ENCODE measurements around the gene CHTF18.

CHTF18 gene

DNA sequence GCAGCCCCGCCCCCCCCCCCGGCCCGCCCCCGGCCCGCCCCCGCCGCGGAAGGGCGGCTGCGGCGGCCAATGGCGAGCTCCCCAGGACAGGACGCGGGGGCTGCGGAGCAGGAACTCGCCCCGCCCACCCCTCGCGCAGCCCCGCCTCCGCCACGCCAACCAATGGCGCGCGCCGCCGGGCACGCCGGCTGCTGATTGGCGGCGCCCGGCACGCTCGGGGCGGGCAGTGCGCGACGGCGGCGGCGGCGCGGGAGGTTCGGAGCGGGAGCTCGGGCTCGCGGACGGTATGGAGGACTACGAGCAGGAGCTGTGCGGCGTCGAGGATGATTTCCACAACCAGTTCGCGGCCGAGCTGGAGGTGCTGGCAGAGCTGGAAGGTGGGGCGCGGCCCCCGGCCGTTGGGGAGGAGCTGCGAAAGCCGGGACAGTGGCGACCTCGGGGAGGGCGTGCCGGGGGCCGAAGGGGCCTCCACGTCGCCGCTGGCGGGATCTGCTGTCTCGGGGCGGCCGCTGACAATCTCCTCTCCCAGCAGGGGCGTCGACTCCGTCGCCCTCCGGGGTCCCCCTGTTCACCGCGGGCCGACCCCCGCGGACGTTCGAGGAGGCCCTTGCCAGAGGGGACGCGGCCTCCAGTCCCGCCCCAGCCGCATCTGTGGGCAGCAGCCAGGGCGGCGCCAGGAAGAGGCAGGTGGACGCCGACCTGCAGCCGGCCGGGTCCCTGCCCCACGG lies at the start of gene CHTF18:
CHTF18 (plus strand) TSS at position 222 of the 728 bp plus-strand sequence; CDS start at position 287, 65 bp downstream.
- TF ChIP-seq, protein P1, sequence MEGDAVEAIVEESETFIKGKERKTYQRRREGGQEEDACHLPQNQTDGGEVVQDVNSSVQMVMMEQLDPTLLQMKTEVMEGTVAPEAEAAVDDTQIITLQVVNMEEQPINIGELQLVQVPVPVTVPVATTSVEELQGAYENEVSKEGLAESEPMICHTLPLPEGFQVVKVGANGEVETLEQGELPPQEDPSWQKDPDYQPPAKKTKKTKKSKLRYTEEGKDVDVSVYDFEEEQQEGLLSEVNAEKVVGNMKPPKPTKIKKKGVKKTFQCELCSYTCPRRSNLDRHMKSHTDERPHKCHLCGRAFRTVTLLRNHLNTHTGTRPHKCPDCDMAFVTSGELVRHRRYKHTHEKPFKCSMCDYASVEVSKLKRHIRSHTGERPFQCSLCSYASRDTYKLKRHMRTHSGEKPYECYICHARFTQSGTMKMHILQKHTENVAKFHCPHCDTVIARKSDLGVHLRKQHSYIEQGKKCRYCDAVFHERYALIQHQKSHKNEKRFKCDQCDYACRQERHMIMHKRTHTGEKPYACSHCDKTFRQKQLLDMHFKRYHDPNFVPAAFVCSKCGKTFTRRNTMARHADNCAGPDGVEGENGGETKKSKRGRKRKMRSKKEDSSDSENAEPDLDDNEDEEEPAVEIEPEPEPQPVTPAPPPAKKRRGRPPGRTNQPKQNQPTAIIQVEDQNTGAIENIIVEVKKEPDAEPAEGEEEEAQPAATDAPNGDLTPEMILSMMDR (IDR thresholded peaks at IDR 0.05) = no peak

GRCh38 chr16:739560-740458 lies 48.6 kb upstream of the CHTF18 start:
- TF ChIP-seq, protein P1 (IDR thresholded peaks at IDR 0.05) = no peak

DNA sequence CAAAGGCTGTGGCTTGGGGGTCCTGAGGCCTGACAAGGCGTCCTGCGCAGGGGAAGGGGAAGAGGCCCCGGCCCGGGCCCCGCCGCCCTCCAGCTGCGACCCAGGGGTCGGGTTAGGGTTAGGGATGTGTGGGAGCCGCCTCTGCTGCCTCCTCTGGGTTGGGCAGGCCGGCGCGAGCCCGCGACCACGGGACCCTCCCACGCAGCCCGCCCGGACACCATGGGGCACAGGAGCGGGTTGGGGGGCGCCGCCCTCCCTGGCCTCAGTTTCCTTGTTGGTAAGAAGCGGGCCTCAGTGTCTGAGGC lies 48.0 kb upstream of the CHTF18 start:
- TF ChIP-seq, protein P1 (IDR thresholded peaks at IDR 0.05) = no peak

DNA sequence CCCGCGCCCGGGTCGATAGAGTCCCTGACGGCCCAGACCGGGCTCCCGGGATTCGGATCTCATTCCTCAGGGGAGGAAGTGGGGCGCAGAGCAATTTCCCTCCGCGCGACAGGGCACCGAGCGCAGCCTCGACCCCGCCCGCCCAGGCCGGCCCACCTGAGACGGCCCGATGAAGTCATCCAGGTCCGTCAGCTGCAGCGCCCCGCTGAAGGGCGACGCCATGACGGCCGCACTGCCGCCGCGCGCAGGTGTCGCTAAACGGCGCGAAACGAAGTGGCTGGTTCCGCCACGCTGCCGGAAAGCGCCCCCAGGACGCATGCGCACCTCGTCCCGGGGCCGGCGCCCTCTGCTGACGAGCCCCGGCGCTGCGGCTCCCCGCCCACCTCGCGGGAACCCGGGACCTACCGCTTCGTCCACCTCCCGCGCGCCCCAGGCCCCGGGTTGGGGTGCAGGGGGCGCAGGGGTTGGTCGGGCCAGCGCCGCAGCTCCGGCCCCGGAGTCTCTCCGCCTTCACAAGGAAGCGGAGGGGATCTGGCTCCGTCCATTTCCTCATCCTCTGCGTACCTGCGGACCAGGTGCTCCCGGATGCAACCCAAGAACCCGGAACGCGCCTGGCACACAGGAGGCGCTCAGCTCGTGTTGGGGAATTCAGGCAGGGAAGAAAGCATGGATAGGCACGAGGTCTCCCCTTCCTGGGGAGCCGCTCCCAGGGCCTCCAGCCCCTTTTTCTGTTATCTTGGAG lies 47.5 kb upstream of the CHTF18 start, which contains the start of gene CIAO3:
CIAO3 (minus strand) TSS at position 234 of the 742 bp plus-strand sequence; CDS start at position 222, 12 bp downstream.
- TF ChIP-seq, protein P1 (IDR thresholded peaks at IDR 0.05) = peak; percentile 97

DNA sequence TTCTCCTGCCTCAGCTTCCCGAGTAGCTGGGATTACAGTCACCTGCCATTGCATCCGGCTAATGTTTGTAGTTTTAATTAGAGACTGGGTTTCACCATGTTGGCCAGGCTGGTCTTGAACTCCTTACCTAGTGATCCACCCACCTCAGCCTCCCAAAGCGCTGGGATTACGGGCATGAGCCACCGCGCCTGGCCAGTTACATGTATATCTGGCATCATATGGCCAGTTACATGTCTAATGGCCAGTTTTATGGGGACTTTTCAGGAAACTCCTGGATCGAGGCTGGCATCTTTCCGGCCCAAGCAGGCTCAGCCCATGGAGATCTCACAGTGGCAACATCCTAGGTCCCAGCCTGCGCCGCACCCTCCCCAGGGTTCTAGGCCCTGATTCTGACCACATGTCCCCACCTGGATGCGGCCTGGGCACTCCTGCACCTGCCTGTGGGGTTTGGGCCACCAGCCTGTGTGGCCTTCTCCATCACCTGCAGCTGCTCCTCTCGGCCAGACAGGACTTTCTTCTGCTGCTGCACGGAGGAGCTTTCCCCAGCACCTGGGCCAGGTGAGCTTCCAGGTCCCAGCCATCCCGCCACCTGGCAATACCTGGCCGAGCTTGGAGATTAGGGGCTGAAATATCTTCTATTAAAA lies 46.3 kb upstream of the CHTF18 start:
- TF ChIP-seq, protein P1 (IDR thresholded peaks at IDR 0.05) = no peak

DNA sequence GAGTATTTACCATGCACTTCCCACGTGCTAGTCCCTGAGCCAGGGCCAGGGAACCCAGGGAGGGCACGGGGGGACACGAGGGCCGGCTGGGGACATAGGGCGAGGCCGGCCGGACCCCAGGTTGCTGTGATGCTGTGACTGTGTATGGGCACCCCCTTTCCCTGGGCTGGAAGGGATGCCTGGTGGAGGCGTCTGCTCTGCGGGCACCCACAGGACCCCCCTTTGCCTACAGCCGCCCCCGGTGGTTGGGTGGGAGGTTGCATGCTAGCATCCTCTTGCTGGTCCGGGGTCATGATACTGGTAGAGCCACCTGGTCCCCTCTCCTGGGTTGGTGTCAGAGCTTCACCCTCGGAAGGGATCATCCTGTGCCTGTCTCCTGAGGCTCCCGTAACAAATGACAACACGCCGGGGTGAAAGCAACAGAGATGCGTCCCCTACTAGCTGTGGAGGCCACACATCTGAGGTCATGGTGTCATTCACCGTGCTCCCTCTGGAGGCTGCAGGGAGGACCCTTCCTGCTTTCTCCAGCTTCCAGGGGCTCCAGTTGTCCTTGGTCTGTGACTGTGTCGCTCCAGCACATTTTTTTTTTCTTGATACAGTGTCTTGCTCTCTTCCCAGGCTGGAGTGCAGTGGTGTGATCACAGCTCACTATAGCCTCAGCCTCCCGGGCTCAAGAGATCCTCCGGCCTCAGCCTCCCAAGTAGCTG lies 44.5 kb upstream of the CHTF18 start:
- TF ChIP-seq, protein P1 (IDR thresholded peaks at IDR 0.05) = no peak

Data from LNCAP (cell line).